H1 (cell line): ENCODE data around the gene DUSP7.

Experiments used
- ATF3 ChIP-seq: IDR thresholded peaks from 2 replicates; pipeline ENCODE4 v1.6.1; 2011; ENCODE audit warnings: low read depth, mild to moderate bottlenecking, low read length; ENCODE audit not compliant: insufficient read depth
- CTCF ChIP-seq, 3 experiments: IDR thresholded peaks; 1 replicate in 2 of 3; 2 replicates in 1 of 3; pipeline versions ENCODE4 v1.5.1 to v1.6.1; 2011; ENCODE audit warnings: low read length in 3 of 3, mild to moderate bottlenecking in 3 of 3, inconsistent platforms in 2 of 3, low read depth in 1 of 3, moderate library complexity in 1 of 3; ENCODE audit not compliant: insufficient read depth in 1 of 3; ENCODE audit errors: control extremely low read depth in 1 of 3
- EP300 ChIP-seq, 2 experiments: IDR thresholded peaks; 1 replicate in 1 of 2; 2 replicates in 1 of 2; pipeline ENCODE4 v1.6.1; 2011 to 2012; ENCODE audit warnings: low read depth in 2 of 2, low read length in 2 of 2, mild to moderate bottlenecking in 2 of 2, borderline replicate concordance in 1 of 2, inconsistent platforms in 1 of 2, moderate library complexity in 1 of 2
- EZH2 ChIP-seq: fragments of 200-600 bp; sonication (generic); IDR thresholded peaks from 2 replicates; pipeline ENCODE4 v1.7.1; 2012; ENCODE audit warnings: low read depth, mild to moderate bottlenecking, moderate library complexity, low read length, inconsistent platforms; ENCODE audit not compliant: severe bottlenecking
- KDM5A ChIP-seq: fragments of 200-600 bp; IDR thresholded peaks from 2 replicates; pipeline ENCODE4 v1.7.1; 2012; ENCODE audit warnings: mild to moderate bottlenecking, low read length, inconsistent platforms, mixed read lengths
- POLR2A ChIP-seq, 2 experiments: IDR thresholded peaks; 1 replicate in 1 of 2; 2 replicates in 1 of 2; pipeline ENCODE4 v1.6.1; 2011; ENCODE audit warnings: low read depth in 2 of 2, low read length in 2 of 2, mild to moderate bottlenecking in 2 of 2; ENCODE audit errors: control extremely low read depth in 1 of 2
- POLR2AphosphoS5 ChIP-seq: IDR thresholded peaks from 2 replicates; pipeline ENCODE4 v1.6.1; 2011; ENCODE audit warnings: low read depth, low read length
- RAD21 ChIP-seq, 2 experiments: IDR thresholded peaks in 1 of 2; conservative IDR thresholded peaks in 1 of 2; 2 replicates each; pipeline ENCODE4 v1.6.1; 2011; ENCODE audit warnings: low read depth in 2 of 2, low read length in 2 of 2, improper control_type of control experiment in 1 of 2, inconsistent platforms in 1 of 2, mild to moderate bottlenecking in 1 of 2, moderate library complexity in 1 of 2
- SIRT6 ChIP-seq: IDR thresholded peaks from one replicate; pipeline ENCODE4 v1.7.1; 2012; ENCODE audit warnings: low read length, inconsistent platforms
- SP1 ChIP-seq: IDR thresholded peaks from 2 replicates; pipeline ENCODE4 v1.6.1; 2011; ENCODE audit warnings: low read depth, low read length
- YY1 ChIP-seq: IDR thresholded peaks from 2 replicates; pipeline ENCODE4 v1.6.1; 2011; ENCODE audit warnings: low read depth, mild to moderate bottlenecking, low read length

- TF ChIP-seq EP300 (IDR thresholded peaks at IDR 0.05; ENCODE audit: borderline replicate concordance in 1 of 2, low read depth in 2 of 2, low read length in 2 of 2) (no peak), CTCF (IDR thresholded peaks at IDR 0.05; ENCODE audit: control extremely low read depth in 1 of 3, insufficient read depth in 1 of 3, low read depth in 1 of 3, low read length in 3 of 3) (no peak), SP1 (no peak), POLR2AphosphoS5 (no peak), EZH2 (no peak), ATF3 (no peak), YY1 (no peak), RAD21 (IDR thresholded peaks at IDR 0.05 in 1 of 2, conservative IDR thresholded peaks at IDR 0.05 in 1 of 2; ENCODE audit: low read depth in 2 of 2, low read length in 2 of 2) (no peak), KDM5A (no peak), POLR2A (IDR thresholded peaks at IDR 0.05; ENCODE audit: control extremely low read depth in 1 of 2, low read depth in 2 of 2, low read length in 2 of 2) (no peak), SIRT6 (no peak)
These were observed 15.8 kb downstream of the DUSP7 start for GRCh38 chr3:52040600-52040999.
